Activated T-helper 2 cell treated with anti-CD3 and anti-CD28 coated beads, Interferon-gamma antibody, Interleukin-2, Interleukin-4, amounts not matched to agents 10 μg/mL and 5 μg/mL and 100 μg/mL, durations not matched to agents 14 hours and 24 hours and 36 hours (primary cell): Measurements from ENCODE around the gene RAD18. TPM values are rescaled to one million over a fixed set of nuclear protein-coding genes. Genes with fewer than 3 reads are reported as not detected.

Experiments
- DNase-seq: peaks from one replicate; pipeline ENCODE4 v3.0.0; 2021; ENCODE audit warnings: low spot score
- H3K27ac Mint-ChIP-seq: one replicate; pipeline ENCODE4 v1.8.0; 2021; ENCODE audit warnings: mixed read lengths
- H3K27me3 Mint-ChIP-seq: one replicate; pipeline ENCODE4 v1.8.0; 2021; ENCODE audit warnings: low read depth, mixed read lengths
- H3K36me3 Mint-ChIP-seq: one replicate; pipeline ENCODE4 v1.8.0; 2021; ENCODE audit warnings: low read depth, mixed read lengths
- H3K4me1 Mint-ChIP-seq: one replicate; pipeline ENCODE4 v1.8.0; 2021; ENCODE audit warnings: low read depth, mixed read lengths
- H3K4me3 Mint-ChIP-seq: one replicate; pipeline ENCODE4 v1.8.0; 2021; ENCODE audit warnings: low read depth, mild to moderate bottlenecking, moderate library complexity, mixed read lengths
- H3K9me3 Mint-ChIP-seq: one replicate; pipeline ENCODE4 v1.8.0; 2021; ENCODE audit warnings: mixed read lengths
- intact Hi-C: fragments of 100-400 bp; cut with micrococcal nuclease; formaldehyde crosslinking; loops from one replicate; pipeline ENCODE4 v1.15.1; 2023
- total RNA-seq: library from RNA; stranded (reverse); gene quantifications from 2 replicates; pipeline ENCODE4 v1.2.3, GENCODE V29; 2022

Gene RAD18
- total RNA-seq, 1 donor from 2014 or later: 46.1 TPM

GRCh38 chr3:8895829-8896228 is 67.4 kb downstream of the RAD18 start:
- intact Hi-C loops: no loop called here
- Mint-ChIP-seq H3K9me3 (no peaks in the 10 kb centered on the region), H3K27me3 (no peaks in the 10 kb centered on the region), H3K4me3 (no peak overlapping the region), H3K36me3 (peaks cover 31% of the 10 kb centered on the region), H3K27ac (no peak overlapping the region), H3K4me1 (no peaks in the 10 kb centered on the region)
- DNase-seq: no peak

DNA sequence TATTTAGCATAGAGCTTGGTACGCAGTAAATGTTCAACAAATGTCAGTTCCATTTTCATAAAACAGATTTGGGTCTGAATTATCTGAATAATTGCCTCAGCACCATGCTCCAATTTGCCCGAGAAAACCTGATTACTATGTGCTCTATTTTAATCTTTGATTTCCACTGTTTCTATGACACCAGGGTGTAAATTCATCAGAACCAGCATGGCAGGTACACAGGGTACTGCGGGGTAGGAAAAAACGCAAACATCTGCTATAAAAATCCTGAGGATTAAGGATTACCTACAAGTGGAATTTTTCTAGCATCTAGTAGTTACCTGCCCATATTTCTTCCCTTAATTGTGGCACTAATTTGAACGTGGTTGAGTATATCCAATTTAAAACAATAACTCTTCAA is 70.3 kb downstream of the RAD18 start:
- Mint-ChIP-seq H3K9me3 (no peaks in the 10 kb centered on the region), H3K4me1 (no peaks in the 10 kb centered on the region), H3K27me3 (no peaks in the 10 kb centered on the region), H3K36me3 (peaks cover 18% of the 10 kb centered on the region), H3K4me3 (no peak overlapping the region), H3K27ac (no peak overlapping the region)
- DNase-seq: no peak
- intact Hi-C loops: no loop called here

DNA sequence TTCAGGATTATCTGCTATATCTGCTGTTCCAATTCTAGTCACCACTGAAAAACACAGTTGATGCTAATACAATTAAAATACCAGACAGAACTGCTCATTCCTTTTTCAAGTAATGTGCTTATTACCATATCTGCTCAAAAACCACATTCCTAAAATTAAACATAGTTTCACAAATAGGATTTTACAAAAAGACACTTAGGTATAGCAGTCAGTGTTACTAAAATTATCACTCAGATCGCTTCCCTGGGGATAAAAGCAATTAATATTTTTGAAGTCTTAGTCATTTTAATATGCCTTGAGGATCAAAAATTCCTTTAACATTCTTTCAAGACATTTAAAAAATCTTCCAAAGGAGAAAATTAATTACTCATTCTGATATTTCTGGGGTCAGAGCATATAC is 71.5 kb downstream of the RAD18 start:
- no peaks in the 10 kb centered on the region for H3K27me3 Mint-ChIP-seq
- no peak overlapping the region for H3K4me3 Mint-ChIP-seq
- H3K9me3 Mint-ChIP-seq: no peaks in the 10 kb centered on the region
- no peak for DNase-seq
- intact Hi-C loops: no loop called here
- H3K27ac Mint-ChIP-seq: no peak overlapping the region
- H3K4me1 Mint-ChIP-seq: no peaks in the 10 kb centered on the region
- H3K36me3 Mint-ChIP-seq: peaks cover 14% of the 10 kb centered on the region

GRCh38 chr3:8891303-8891702 is 72.0 kb downstream of the RAD18 start:
- H3K36me3 Mint-ChIP-seq: peaks cover 15% of the 10 kb centered on the region
- no peak overlapping the region for H3K27ac Mint-ChIP-seq
- H3K4me1 Mint-ChIP-seq: no peaks in the 10 kb centered on the region
- no peaks in the 10 kb centered on the region for H3K27me3 Mint-ChIP-seq
- intact Hi-C loops: no loop called here
- no peak overlapping the region for H3K4me3 Mint-ChIP-seq
- no peaks in the 10 kb centered on the region for H3K9me3 Mint-ChIP-seq
- DNase-seq: no peak

DNA sequence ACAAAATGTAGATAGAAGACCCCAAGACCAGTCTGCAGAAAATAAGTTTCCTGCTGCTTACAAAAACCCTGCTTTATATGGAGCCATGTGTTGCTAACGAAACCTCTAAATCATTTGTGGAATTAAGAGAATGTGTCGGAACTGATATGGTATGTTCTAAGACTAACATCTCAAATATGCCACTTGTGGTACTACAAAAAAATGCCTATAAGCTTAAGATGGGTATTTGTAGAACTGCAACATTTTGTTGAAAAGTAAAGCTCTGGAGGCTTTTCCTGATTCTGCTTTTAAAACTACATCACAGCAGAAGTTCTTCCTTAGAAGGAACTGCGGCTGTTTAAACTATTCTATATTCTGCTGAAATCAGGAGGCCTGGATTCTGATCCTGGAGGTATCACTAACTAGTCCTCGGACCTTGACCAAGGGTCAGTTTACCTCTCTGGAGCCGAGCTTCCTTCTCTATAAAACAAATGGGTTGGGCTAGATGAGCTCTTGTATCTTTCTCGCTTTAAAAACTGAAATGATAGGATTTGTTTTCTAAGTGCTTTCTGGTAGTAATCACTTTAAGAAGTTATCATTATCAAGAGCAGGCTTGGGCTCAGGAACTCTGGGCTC is 74.9 kb downstream of the RAD18 start:
- no peak overlapping the region for H3K4me3 Mint-ChIP-seq
- DNase-seq: no peak
- H3K36me3 Mint-ChIP-seq: peaks cover 30% of the 10 kb centered on the region
- H3K4me1 Mint-ChIP-seq: no peaks in the 10 kb centered on the region
- H3K27me3 Mint-ChIP-seq: no peaks in the 10 kb centered on the region
- intact Hi-C loops: no loop called here
- no peaks in the 10 kb centered on the region for H3K9me3 Mint-ChIP-seq
- H3K27ac Mint-ChIP-seq: no peak overlapping the region

DNA sequence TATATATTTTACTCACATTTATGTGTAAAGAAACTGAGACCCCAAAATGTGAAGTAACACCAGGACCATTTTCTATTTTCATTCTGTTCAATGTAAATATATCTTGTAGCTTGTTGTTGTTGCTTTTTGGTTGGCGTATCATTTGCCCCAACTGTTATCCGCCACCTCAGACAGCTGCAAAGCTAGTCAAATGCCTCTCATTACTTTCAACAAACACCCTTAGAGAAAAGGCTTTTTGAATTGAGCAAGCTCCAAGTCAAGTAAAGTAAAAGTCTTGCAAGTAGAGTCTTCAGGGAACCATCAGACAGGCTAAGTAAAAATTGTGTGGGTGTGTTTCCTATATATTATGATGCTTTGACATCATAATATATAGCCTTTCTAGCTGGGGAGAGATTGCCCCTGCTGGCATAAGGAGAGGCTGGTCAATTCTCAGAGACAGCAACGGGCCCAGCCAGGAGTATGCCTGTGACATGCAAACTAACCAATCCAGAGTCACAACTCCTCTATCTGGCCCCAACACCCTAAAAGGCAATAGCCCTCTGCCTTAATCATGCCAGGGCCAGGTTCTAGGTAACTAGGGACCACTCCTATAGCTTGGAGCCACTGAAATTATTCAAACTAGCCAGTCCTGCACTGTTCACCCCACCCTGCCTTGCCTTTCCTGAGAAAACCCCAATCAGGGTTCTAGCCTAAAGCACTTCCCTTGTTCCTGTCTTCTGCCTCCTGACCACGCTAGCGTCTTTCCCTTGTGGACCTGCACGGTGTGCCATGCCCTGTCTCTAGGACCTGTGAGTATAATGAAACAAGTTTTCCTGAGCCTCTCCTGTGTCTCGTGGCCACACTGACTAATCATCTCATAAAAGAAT is 75.6 kb downstream of the RAD18 start:
- Mint-ChIP-seq H3K27me3 (no peaks in the 10 kb centered on the region), H3K27ac (no peak overlapping the region), H3K4me1 (peaks cover 3% of the 10 kb centered on the region), H3K9me3 (no peaks in the 10 kb centered on the region), H3K4me3 (no peak overlapping the region), H3K36me3 (peaks cover 37% of the 10 kb centered on the region)
- intact Hi-C loops: no loop called here
- no peak for DNase-seq

DNA sequence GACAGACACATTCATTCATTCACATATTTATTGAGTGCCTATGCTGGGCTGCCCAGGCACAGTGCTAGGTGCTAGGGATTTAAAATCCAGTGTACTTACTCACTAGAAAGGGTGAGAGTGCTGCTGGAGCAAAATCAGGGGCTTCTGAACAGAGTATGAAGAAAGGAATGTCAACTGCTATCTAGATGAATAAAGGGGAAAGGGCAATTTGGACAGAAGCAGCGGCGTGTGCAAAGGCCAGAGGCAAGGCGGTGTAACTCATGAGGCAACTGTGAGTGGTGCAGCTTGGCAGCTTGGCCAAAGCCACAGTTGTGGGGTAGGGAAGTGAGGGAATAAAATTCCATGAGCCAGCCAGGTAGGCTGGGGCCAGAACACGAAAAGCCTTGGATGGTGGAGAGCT is 76.7 kb downstream of the RAD18 start:
- peaks cover 6% of the 10 kb centered on the region for H3K4me1 Mint-ChIP-seq
- H3K27ac Mint-ChIP-seq: no peak overlapping the region
- H3K9me3 Mint-ChIP-seq: no peaks in the 10 kb centered on the region
- peaks cover 44% of the 10 kb centered on the region for H3K36me3 Mint-ChIP-seq
- intact Hi-C loops: no loop called here
- no peak for DNase-seq
- H3K27me3 Mint-ChIP-seq: no peaks in the 10 kb centered on the region
- no peak overlapping the region for H3K4me3 Mint-ChIP-seq

- no peaks in the 10 kb centered on the region for H3K9me3 Mint-ChIP-seq
- peaks cover 6% of the 10 kb centered on the region for H3K4me1 Mint-ChIP-seq
- no peak overlapping the region for H3K27ac Mint-ChIP-seq
- no peak for DNase-seq
- intact Hi-C loops: no loop called here
- H3K4me3 Mint-ChIP-seq: no peak overlapping the region
- no peaks in the 10 kb centered on the region for H3K27me3 Mint-ChIP-seq
- H3K36me3 Mint-ChIP-seq: peaks cover 45% of the 10 kb centered on the region
These were observed 77.5 kb downstream of the RAD18 start for GRCh38 chr3:8885536-8886316.

GRCh38 chr3:8884630-8885290 is 78.5 kb downstream of the RAD18 start:
- intact Hi-C loops: no loop called here
- no peak for DNase-seq
- Mint-ChIP-seq H3K4me1 (peaks cover 6% of the 10 kb centered on the region), H3K36me3 (peaks cover 54% of the 10 kb centered on the region), H3K27ac (no peak overlapping the region), H3K27me3 (no peaks in the 10 kb centered on the region), H3K4me3 (no peak overlapping the region), H3K9me3 (no peaks in the 10 kb centered on the region)

GRCh38 chr3:8882642-8883041 is 80.6 kb downstream of the RAD18 start:
- Mint-ChIP-seq H3K4me3 (no peak overlapping the region), H3K27me3 (no peaks in the 10 kb centered on the region), H3K4me1 (peaks cover 6% of the 10 kb centered on the region), H3K36me3 (peaks cover 58% of the 10 kb centered on the region), H3K27ac (no peak overlapping the region), H3K9me3 (no peaks in the 10 kb centered on the region)
- no peak for DNase-seq
- intact Hi-C loops: no loop called here

- DNase-seq: no peak
- H3K27me3 Mint-ChIP-seq: no peaks in the 10 kb centered on the region
- H3K4me3 Mint-ChIP-seq: no peak overlapping the region
- H3K4me1 Mint-ChIP-seq: peaks cover 6% of the 10 kb centered on the region
- intact Hi-C loops: no loop called here
- H3K9me3 Mint-ChIP-seq: no peaks in the 10 kb centered on the region
- H3K36me3 Mint-ChIP-seq: peaks cover 62% of the 10 kb centered on the region
- no peak overlapping the region for H3K27ac Mint-ChIP-seq
These were observed 81.1 kb downstream of the RAD18 start for GRCh38 chr3:8882171-8882593.

GRCh38 chr3:8879347-8879944 is 83.8 kb downstream of the RAD18 start:
- Mint-ChIP-seq H3K9me3 (no peaks in the 10 kb centered on the region), H3K4me1 (peaks cover 6% of the 10 kb centered on the region), H3K36me3 (peaks cover 49% of the 10 kb centered on the region), H3K4me3 (no peak overlapping the region), H3K27me3 (no peaks in the 10 kb centered on the region), H3K27ac (no peak overlapping the region)
- intact Hi-C loops: no loop called here
- no peak for DNase-seq
